Measurements from ENCODE around the gene FOXC2.

Gene FOXC2

DNA sequence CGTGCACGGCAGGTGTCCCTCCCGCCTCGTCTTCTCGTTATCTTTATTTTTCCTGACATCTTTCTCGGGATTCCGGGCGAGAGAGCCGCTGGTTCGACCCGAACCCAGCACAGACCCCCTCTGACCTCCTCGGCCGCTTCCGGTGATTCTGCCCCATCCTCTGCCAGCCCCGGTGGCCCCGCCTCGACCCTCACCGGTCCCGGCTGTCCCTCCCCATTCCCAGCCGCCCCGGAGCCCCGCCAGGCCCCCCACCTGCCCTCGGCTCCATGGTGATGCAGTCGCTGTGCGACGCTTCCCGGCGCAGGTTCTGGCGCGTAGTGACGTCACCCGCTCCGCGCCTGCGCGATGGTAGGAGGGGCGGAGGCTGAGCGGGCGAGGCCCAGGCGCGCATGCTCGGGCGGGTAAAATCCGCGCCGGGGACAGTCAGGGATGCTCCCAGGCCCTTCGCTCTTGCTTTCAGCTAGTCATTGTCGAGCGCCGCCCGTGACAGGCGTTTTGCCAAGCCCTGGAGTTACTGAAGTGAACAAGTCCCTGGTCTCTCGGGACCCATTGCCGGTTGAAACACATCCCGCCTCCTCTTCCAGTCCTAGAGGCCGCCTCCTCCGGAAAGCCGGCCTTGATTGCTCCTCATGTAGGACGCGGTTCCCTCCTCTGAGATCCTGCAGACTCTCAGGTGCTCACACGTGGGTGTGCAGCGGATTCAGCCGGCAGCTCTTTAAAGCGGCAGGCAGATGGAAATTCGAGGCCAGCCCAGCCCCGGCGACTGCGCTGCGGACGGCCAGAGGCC is 11.5 kb upstream of the FOXC2 start, which contains the start of gene MTHFSD:
MTHFSD (minus strand) TSS at position 319 of the 787 bp plus-strand sequence; CDS start at position 268, 51 bp downstream.
- peak; percentile 84 for DNase-seq
- Histone ChIP-seq H3K4me3 (ENCODE audit: low read depth, low read length) (peak within 1 kb of the TSS; percentile 96), H3K36me3 (replicated peaks) (no peaks in the 10 kb centered on the region), H3K27me3 (replicated peaks) (no peaks in the 10 kb centered on the region), H3K27ac (peak within 1 kb of the TSS; percentile 70)
- in situ Hi-C loops (cut with HindIII; ENCODE audit: low pct_ligation_motif_present, low sequenced_read_pairs): loop anchor here (25.0 kb wide), 1 partner anchor 732 kb away; no protein-coding TSS in a partner anchor
- TF ChIP-seq, protein P1, sequence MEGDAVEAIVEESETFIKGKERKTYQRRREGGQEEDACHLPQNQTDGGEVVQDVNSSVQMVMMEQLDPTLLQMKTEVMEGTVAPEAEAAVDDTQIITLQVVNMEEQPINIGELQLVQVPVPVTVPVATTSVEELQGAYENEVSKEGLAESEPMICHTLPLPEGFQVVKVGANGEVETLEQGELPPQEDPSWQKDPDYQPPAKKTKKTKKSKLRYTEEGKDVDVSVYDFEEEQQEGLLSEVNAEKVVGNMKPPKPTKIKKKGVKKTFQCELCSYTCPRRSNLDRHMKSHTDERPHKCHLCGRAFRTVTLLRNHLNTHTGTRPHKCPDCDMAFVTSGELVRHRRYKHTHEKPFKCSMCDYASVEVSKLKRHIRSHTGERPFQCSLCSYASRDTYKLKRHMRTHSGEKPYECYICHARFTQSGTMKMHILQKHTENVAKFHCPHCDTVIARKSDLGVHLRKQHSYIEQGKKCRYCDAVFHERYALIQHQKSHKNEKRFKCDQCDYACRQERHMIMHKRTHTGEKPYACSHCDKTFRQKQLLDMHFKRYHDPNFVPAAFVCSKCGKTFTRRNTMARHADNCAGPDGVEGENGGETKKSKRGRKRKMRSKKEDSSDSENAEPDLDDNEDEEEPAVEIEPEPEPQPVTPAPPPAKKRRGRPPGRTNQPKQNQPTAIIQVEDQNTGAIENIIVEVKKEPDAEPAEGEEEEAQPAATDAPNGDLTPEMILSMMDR (IDR thresholded peaks at IDR 0.05; ENCODE audit: low read depth, low read length, missing control alignments): no peak

DNA sequence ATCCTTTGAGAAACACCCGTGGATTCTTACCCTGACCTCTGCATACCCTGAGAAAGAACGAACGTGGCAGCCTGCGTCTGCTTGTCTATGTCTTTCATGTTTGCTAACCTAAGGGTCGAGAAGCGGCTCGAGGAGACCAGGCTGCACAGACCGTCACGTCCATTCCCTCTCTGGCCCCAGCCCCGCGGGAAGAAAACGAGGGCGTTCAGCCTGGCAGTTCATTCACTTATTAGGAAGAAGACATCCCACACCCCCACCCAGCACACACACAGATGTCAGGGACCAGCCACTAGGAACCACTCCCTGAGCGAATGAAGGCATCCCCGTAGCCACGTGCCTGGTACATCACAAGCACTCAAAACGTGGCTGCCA is 10.9 kb upstream of the FOXC2 start:
- TF ChIP-seq, protein P1 (IDR thresholded peaks at IDR 0.05; ENCODE audit: low read depth, low read length, missing control alignments): no peak
- in situ Hi-C loops (cut with HindIII; ENCODE audit: low pct_ligation_motif_present, low sequenced_read_pairs): loop anchor here (25.0 kb wide), 1 partner anchor 732 kb away; no protein-coding TSS in a partner anchor
- DNase-seq: no peak

DNA sequence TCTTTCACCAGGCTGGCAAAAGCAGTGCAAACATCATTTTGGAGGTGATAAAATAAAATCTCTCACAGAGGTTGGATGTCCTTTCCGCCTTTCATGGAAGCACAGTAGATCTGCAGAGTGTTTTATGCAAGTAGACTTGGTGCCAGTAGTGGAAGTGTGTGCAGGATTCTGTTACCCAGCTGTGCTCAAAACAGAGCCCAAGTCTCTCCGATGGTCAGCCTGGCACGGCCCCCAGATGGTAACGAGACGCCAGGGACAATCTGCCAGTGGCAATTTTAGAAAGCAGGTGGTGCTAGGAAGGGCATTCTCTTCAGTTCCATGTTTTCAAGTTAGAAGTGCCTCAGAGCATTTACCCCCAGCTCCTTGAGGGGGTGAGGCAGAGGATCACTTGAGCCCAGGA is 10.1 kb upstream of the FOXC2 start:
- in situ Hi-C loops (cut with HindIII; ENCODE audit: low pct_ligation_motif_present, low sequenced_read_pairs): loop anchor here (25.0 kb wide), 1 partner anchor 731 kb away; no protein-coding TSS in a partner anchor
- TF ChIP-seq, protein P1 (IDR thresholded peaks at IDR 0.05; ENCODE audit: low read depth, low read length, missing control alignments): no peak
- H3K36me3 ChIP-seq (replicated peaks): no peaks in the 10 kb centered on the region
- no peak overlapping the region for H3K4me3 ChIP-seq (ENCODE audit: low read depth, low read length)
- DNase-seq: no peak
- H3K27me3 ChIP-seq (replicated peaks): no peaks in the 10 kb centered on the region
- H3K27ac ChIP-seq: no peak overlapping the region

More for the DNA sequence above, 10.9 kb upstream of the FOXC2 start:
- H3K27ac ChIP-seq: peak overlapping the region; percentile 70
- no peaks in the 10 kb centered on the region for H3K27me3 ChIP-seq (replicated peaks)
- H3K4me3 ChIP-seq (ENCODE audit: low read depth, low read length): peak overlapping the region; percentile 96
- no peaks in the 10 kb centered on the region for H3K36me3 ChIP-seq (replicated peaks)

DNA sequence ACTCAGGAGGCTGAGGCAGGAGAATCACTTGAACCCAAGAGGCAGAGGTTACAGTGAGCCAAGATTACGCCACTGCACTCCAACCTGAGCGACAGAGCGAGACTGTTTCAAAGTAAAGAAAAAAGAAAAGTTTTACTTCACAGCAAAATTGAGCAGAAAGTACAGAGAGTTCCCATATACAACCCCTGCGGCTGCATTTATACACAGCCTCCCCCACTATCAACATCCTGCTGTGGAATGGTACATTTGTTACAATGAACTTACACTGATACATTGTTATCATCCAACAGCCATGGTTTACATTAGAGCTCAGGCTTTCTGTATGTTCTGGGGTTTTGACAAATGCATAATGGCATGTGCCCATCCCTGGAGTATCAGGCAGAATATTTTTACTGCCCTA is 9.0 kb upstream of the FOXC2 start:
- no peaks in the 10 kb centered on the region for H3K27me3 ChIP-seq (replicated peaks)
- in situ Hi-C loops (cut with HindIII; ENCODE audit: low pct_ligation_motif_present, low sequenced_read_pairs): loop anchor here (25.0 kb wide), 1 partner anchor 730 kb away; no protein-coding TSS in a partner anchor
- H3K36me3 ChIP-seq (replicated peaks): no peaks in the 10 kb centered on the region
- DNase-seq: no peak
- no peak overlapping the region for H3K4me3 ChIP-seq (ENCODE audit: low read depth, low read length)
- H3K27ac ChIP-seq: no peak overlapping the region
- TF ChIP-seq, protein P1 (IDR thresholded peaks at IDR 0.05; ENCODE audit: low read depth, low read length, missing control alignments): no peak

DNA sequence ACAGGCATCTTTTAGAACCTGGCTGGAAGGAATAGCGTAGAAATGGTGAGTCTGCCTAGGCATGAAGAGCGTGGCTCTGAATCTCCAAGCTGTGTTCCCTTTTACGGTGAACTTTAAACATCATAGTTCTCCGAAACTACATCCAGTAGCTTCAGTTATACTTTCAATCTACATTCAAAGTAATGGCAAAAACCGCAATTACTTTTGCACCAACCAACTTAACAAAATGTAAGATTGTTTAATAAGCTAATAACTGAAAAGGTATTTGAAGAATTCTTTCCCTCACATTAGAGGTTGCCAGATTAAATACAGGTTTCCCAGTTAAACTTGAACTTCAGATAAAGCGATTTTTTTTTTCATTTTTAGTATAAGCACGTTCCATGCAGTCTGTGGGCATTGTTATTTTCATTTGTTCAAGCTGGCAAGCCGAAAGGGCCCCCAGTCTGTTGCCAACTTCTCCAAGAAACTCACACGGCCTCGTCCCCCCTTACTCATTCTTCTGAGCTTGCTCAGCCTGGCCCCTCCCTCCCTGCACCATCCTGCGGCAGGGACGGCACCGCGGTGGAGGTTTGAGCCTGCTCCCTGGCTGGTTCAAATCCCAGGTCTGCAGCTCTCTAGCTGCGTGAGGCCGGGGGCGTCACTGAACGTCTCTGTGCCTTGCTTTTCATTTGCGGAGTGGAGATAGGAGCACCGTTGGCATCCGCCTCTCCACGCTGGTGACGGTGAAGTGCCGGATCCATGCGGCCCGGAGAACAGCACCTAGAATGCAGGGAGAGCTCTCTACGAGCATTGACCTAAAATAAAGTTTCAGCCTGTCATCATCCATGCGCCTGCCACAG is 8.1 kb upstream of the FOXC2 start:
- in situ Hi-C loops (cut with HindIII; ENCODE audit: low pct_ligation_motif_present, low sequenced_read_pairs): loop anchor here (25.0 kb wide), 1 partner anchor 729 kb away; no protein-coding TSS in a partner anchor
- DNase-seq: no peak
- Histone ChIP-seq H3K36me3 (replicated peaks) (no peaks in the 10 kb centered on the region), H3K4me3 (ENCODE audit: low read depth, low read length) (no peak overlapping the region), H3K27me3 (replicated peaks) (no peaks in the 10 kb centered on the region), H3K27ac (no peak overlapping the region)
- TF ChIP-seq, protein P1 (IDR thresholded peaks at IDR 0.05; ENCODE audit: low read depth, low read length, missing control alignments): no peak
